Pancreas (tissue), 10 donors: Measurements from ENCODE around the gene NHERF1. TPM values are rescaled to one million over a fixed set of nuclear protein-coding genes. Genes with fewer than 3 reads are reported as not detected.

Experiments
- ATAC-seq, 4 donors: fragments of 200-7000 bp; cut with Tn5 transposase; one replicate each; pipeline versions ENCODE4 v1.8.0 to v1.9.1; 2020; ENCODE audit warnings: mild to moderate bottlenecking in 4 of 4, moderate library complexity in 4 of 4
- DNase-seq, 6 donors: peaks; one replicate each; pipeline ENCODE4 v3.0.0-alpha.2; 2020
- FAIRE-seq: peaks from 2 replicates; lab custom pipeline; 2012; peaks lifted over from hg19 to GRCh38; lab: Jason Lieb, UNC
- H3K27ac ChIP-seq, 4 donors: fragments of 200-600 bp; sonication (generic); 1 replicate in 3 of 4; 2 replicates in 1 of 4; pipeline versions ENCODE4 v1.5.0 to v1.8.0; 2020
- H3K27me3 ChIP-seq, 4 donors: fragments of 200-600 bp; one replicate each; pipeline ENCODE4 v1.8.0; 2021
- H3K36me3 ChIP-seq, 3 donors: fragments of 200-600 bp; sonication (generic) in 1 of 3; one replicate each; pipeline versions ENCODE4 v1.5.0 to v1.8.0; 2020 to 2021
- H3K4me1 ChIP-seq, 3 donors: fragments of 200-600 bp; one replicate each; pipeline ENCODE4 v1.8.0; 2021
- H3K4me3 ChIP-seq, 4 donors: fragments of 200-600 bp; sonication (generic) in 2 of 4; one replicate each; pipeline versions ENCODE4 v1.5.0 to v1.8.0; 2020 to 2021
- H3K9me3 ChIP-seq, 4 donors: fragments of 200-600 bp; one replicate each; pipeline ENCODE4 v1.8.0; 2021
- WGBS, 2 donors: extraction: QIAGEN DNeasy Blood & Tissue Kit; methylation state at CpG; one replicate each; pipeline ENCODE4 v1.1.7; 2013; 5-methylcytosine and 5-hydroxymethylcytosine counted together
- intact Hi-C, 3 donors: fragments of 100-400 bp; cut with DNase I; formaldehyde crosslinking; loops; one replicate each; pipeline versions ENCODE4 v1.11.1 to v1.14.2; 2022
- polyA plus RNA-seq, 2 donors: library from polyadenylated mRNA; stranded (reverse); fragments of 200-250 nt; gene quantifications; one replicate each; pipeline ENCODE4 v1.2.3, GENCODE V29; 2013
- total RNA-seq, 6 donors: library from RNA; stranded (reverse); fragmentation: NEBNext Ultra II Directional in 4 of 6; extraction: Animal tissue kit (Norgen Biotek cat#: 25700) in 4 of 6; gene quantifications; one replicate each; pipeline versions ENCODE4 v1.2.1 to v1.2.4, GENCODE V29; 2021 to 2023
- TF ChIP-seq, protein P1 (sequence below), 4 donors: fragments of 200-600 bp; sonication (generic) in 3 of 4; IDR thresholded peaks; one replicate each; pipeline versions ENCODE4 v1.5.0 to v1.8.0; 2021; ENCODE audit warnings: antibody characterized with exemption in 4 of 4
- donor health status: healthy with polysubstance abuse.
- donor health status: DM: no; HTN: no; CAD: no; lungs with moderate emphysema.
- donor health status: DM: no; HTN: no; CAD: no.
- donor health status: control.
- donor health status: control.
- donor health status: Bipolar disorder and iron deficiency.
- donor health status: DM: yes; HTN: yes; CAD: no.
- donor health status: DM: no; HTN: no; CAD: no.
- donor health status: DM: no; HTN: no; CAD: no.
- donor health status: DM: yes; HTN: yes; CAD: no.

Gene NHERF1
- total and polyA plus RNA-seq, 8 donors = 40.1 to 91.9 (median 56.5) TPM

DNA sequence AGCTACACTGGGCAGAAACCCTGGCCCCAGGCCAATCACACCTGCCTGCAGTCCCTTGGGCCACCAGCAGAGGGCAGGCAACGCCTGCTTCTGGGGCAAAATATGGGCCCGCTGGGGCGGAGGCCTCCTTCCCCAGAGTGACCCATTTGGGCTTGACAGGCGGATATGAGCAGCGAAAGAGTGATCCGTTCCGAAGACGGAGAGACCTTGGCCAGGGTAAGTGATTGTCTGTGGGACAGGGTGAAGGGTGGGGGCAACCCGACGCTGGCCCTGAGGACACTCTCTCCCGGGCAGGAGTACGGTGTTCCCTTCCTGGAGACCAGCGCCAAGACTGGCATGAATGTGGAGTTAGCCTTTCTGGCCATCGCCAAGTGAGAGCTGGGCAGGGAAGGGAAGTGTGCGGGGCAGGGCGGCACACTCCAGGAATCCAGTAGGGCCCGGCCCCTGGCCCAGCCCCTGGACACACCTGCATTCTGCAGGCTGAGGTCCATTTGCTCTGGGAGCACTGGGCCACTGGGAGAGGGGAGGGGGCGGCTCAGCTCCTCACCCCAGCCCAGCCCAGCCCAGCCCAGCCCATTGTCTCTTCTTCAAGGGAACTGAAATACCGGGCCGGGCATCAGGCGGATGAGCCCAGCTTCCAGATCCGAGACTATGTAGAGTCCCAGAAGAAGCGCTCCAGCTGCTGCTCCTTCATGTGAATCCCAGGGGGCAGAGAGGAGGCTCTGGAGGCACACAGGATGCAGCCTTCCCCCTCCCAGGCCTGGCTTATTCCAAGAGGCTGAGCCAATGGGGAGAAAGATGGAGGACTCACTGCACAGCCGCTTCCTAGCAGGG is 3.5 kb upstream of the NHERF1 start:
- intact Hi-C loops = loop anchor here in 2 of 3 donors (5.0 to 10.0 kb wide), 2 partner anchors 120 to 122 kb away; no protein-coding TSS in a partner anchor
- peaks cover 0 to 9% (median 0%) of the 10 kb centered on the region in 3 donors for H3K4me1 ChIP-seq
- ATAC-seq = peak; percentile 18 to 73 (median 58)
- peak overlapping the region in 2 of 4 donors; percentile 15 to 23 for H3K4me3 ChIP-seq
- peak; percentile 80 to 99 (median 92) for DNase-seq
- H3K36me3 ChIP-seq = no peaks in the 10 kb centered on the region
- no peaks in the 10 kb centered on the region for H3K9me3 ChIP-seq
- H3K27me3 ChIP-seq = no peaks in the 10 kb centered on the region
- H3K27ac ChIP-seq = peak overlapping the region; percentile 11 to 69 (median 53)
- FAIRE-seq = no peak
- 23 to 25% methylated on average over 24 of the region's 24 CpGs for WGBS, 2 donors
- TF ChIP-seq, protein P1, sequence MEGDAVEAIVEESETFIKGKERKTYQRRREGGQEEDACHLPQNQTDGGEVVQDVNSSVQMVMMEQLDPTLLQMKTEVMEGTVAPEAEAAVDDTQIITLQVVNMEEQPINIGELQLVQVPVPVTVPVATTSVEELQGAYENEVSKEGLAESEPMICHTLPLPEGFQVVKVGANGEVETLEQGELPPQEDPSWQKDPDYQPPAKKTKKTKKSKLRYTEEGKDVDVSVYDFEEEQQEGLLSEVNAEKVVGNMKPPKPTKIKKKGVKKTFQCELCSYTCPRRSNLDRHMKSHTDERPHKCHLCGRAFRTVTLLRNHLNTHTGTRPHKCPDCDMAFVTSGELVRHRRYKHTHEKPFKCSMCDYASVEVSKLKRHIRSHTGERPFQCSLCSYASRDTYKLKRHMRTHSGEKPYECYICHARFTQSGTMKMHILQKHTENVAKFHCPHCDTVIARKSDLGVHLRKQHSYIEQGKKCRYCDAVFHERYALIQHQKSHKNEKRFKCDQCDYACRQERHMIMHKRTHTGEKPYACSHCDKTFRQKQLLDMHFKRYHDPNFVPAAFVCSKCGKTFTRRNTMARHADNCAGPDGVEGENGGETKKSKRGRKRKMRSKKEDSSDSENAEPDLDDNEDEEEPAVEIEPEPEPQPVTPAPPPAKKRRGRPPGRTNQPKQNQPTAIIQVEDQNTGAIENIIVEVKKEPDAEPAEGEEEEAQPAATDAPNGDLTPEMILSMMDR (IDR thresholded peaks at IDR 0.05) = peak; percentile 98 to 100 (median 98)

DNA sequence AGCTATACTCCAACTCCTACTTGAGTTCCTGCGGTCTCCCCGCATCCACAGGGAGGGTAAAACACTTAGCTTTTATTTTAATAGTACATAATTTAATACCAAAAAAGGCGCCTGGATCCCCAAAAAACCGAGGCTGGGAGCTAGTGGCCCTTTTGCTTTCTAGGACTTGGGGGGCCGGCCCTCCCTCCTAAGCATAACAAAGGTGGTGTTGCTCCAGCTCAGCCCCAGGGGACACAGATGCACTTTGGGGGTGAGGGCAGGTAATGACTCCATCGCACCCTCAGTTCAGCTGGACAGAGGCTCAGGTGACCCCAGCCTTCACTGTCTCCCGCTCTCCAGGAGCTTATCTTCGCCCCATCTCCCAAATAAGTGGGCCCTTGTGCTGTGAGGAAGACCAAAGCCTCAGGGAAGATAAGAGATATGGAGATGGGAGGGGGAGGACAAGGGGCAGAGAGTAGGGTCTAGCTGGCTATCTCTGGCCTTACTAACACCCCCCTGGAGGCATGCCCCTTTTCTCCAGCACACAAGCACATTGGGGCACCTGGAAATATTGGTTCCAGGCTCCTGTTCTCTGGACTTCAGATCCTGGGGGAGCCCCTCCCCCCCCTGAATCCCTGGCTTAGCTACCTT is 2.8 kb upstream of the NHERF1 start:
- Histone ChIP-seq H3K4me3 (no peak overlapping the region), H3K27me3 (no peaks in the 10 kb centered on the region), H3K9me3 (no peaks in the 10 kb centered on the region), H3K36me3 (no peaks in the 10 kb centered on the region), H3K27ac (no peak overlapping the region), H3K4me1 (peaks cover 0 to 9% (median 0%) of the 10 kb centered on the region in 3 donors)
- 81 to 82% methylated on average over 8 of the region's 8 CpGs for WGBS, 2 donors
- FAIRE-seq (no peak), DNase-seq (no peak), ATAC-seq (no peak)
- TF ChIP-seq, protein P1 (IDR thresholded peaks at IDR 0.05) = no peak
- intact Hi-C loops = loop anchor here in 1 of 3 donors (10.0 kb wide), 1 partner anchor 119 kb away; no protein-coding TSS in a partner anchor

DNA sequence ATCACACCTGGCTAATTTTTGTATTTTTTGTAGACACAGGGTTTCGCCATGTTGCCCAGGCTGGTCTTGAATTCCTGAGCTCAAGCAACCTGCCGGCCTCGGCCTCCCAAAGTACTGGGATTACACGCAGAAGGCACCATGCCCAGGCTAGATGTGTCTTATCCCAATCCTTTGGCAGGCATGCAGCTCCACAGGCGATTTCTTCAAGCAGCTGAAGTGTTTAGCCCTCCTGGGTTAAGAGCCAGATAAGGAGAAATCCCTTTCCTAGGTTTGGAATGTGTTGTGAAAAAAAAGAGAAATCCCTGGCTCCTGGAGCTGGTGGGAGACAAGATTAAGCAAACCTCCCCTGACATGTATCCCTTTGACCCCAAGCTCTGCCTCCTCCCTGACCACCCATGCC is 2.1 kb upstream of the NHERF1 start:
- H3K9me3 ChIP-seq = no peaks in the 10 kb centered on the region
- intact Hi-C loops = loop anchor here in 1 of 3 donors (10.0 kb wide), 1 partner anchor 118 kb away; no protein-coding TSS in a partner anchor
- 81 to 85% methylated on average over 5 of the region's 5 CpGs for WGBS, 2 donors
- no peaks in the 10 kb centered on the region for H3K27me3 ChIP-seq
- peaks cover 6 to 16% (median 6%) of the 10 kb centered on the region in 3 donors for H3K4me1 ChIP-seq
- no peak for ATAC-seq
- no peak overlapping the region for H3K27ac ChIP-seq
- H3K36me3 ChIP-seq = no peaks in the 10 kb centered on the region
- H3K4me3 ChIP-seq = no peak overlapping the region
- no peak for DNase-seq
- no peak for FAIRE-seq
- TF ChIP-seq, protein P1 (IDR thresholded peaks at IDR 0.05) = no peak

DNA sequence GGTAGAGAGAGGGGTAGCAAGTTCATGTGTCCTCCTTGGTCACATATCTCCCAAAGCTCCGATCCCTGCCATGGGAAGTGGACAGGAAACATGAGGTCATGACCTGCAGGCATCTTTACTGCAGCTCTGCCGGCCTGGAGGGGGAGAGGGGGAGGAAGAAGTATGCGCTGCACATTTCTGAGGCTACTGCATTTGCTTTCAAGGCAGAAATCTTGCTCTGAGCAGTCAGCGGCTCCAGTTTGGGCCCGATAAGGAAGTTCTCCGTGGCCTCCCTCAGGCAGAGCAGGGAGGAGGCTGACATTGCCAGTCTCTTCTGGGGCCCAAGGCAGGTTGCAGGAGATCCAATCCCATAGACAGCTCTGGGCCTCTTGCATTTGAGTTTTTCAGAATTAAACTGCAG is 1.5 kb upstream of the NHERF1 start:
- Histone ChIP-seq H3K27ac (no peak overlapping the region), H3K9me3 (no peaks in the 10 kb centered on the region), H3K4me3 (no peak overlapping the region), H3K4me1 (peaks cover 10 to 19% (median 12%) of the 10 kb centered on the region in 3 donors), H3K27me3 (no peaks in the 10 kb centered on the region), H3K36me3 (no peaks in the 10 kb centered on the region)
- TF ChIP-seq, protein P1 (IDR thresholded peaks at IDR 0.05) = no peak
- DNase-seq (peak in 2 of 6 donors; percentile 25 to 49), ATAC-seq (no peak), FAIRE-seq (no peak)
- intact Hi-C loops = loop anchor here in 1 of 3 donors (10.0 kb wide), 1 partner anchor 118 kb away; no protein-coding TSS in a partner anchor
- WGBS, 2 donors = 70 to 77% methylated on average over 6 of the region's 6 CpGs
